ENCODE measurements around the gene APOA1.
A peak's percentile ranks its signal among the peaks of the same experiment; 100 is the strongest.
"Not testable (repeated sequence)": the region's sequence is repeated elsewhere in the genome, so short reads cannot be mapped to it uniquely, and the experiment has no call there.

Gene APOA1

DNA sequence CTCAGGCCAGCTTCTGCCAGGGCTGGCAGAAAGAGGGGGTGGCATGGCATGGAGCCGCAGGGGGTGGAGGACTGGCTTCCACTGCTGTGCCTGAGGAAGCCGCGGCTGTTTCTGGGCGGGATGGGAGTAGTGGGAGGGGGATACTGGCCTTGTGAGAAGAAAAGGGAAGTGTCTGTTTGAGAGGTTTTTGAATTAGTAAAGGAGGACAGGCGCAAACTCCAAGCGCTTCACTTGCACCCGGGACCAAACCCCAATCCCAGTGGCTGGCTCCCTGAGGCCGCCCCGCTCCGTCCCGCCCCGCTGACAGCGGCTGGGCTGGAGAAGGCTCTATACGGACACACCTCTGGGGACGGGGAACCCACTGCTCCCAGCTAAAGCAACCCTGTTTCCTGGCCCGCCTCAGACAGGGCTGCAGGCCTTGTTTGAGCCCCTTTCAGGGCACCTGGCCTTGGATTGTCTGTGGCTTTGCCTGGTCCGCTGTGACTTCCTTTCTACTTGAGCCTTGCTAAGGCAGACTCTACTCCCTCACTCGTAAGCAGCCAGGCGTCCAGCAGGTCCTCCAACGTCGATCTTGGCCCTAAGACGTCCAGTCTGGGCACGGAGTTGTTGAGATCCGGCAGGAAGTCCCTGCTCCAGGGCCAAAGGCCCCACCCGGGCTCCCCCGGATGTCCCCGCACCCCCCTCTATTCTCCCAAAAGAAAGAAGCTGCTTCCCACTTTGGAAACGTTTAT lies 2.2 kb downstream of the APOA1 start:
- ATAC-seq (ENCODE audit: insufficient read depth, low read depth): peak; percentile 30
- H4K20me1 ChIP-seq (ENCODE audit: insufficient read depth, low read length): no peaks in the 10 kb centered on the region
- peak; percentile 48 for DNase-seq
- H3K27me3 ChIP-seq (ENCODE audit: insufficient read depth, low read length, poor library complexity): no peaks in the 10 kb centered on the region
- peak overlapping the region; percentile 87 for H3K27ac ChIP-seq (ENCODE audit: low read length)
- H3K36me3 ChIP-seq (ENCODE audit: insufficient read depth, low read length): no peaks in the 10 kb centered on the region
- H3K4me2 ChIP-seq (ENCODE audit: insufficient read depth, low read length): peak overlapping the region; percentile 87
- peak overlapping the region; percentile 13 to 69 for H3K4me3 ChIP-seq (ENCODE audit: low read depth in 1 of 2, low read length in 2 of 2)
- H3K9ac ChIP-seq (ENCODE audit: low read depth, low read length): peak overlapping the region; percentile 77
- H3K9me3 ChIP-seq (ENCODE audit: insufficient read depth, low read length, severe bottlenecking): no peaks in the 10 kb centered on the region
- TF ChIP-seq, protein P1, sequence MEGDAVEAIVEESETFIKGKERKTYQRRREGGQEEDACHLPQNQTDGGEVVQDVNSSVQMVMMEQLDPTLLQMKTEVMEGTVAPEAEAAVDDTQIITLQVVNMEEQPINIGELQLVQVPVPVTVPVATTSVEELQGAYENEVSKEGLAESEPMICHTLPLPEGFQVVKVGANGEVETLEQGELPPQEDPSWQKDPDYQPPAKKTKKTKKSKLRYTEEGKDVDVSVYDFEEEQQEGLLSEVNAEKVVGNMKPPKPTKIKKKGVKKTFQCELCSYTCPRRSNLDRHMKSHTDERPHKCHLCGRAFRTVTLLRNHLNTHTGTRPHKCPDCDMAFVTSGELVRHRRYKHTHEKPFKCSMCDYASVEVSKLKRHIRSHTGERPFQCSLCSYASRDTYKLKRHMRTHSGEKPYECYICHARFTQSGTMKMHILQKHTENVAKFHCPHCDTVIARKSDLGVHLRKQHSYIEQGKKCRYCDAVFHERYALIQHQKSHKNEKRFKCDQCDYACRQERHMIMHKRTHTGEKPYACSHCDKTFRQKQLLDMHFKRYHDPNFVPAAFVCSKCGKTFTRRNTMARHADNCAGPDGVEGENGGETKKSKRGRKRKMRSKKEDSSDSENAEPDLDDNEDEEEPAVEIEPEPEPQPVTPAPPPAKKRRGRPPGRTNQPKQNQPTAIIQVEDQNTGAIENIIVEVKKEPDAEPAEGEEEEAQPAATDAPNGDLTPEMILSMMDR (IDR thresholded peaks at IDR 0.05; ENCODE audit: borderline replicate concordance, extremely low read depth, low read length, poor library complexity, severe bottlenecking): no peak
- TF ChIP-seq EZH2 (IDR thresholded peaks at IDR 0.05; ENCODE audit: borderline replicate concordance, low read depth, low read length, severe bottlenecking): no peak
- no peaks in the 10 kb centered on the region for H3K79me2 ChIP-seq (ENCODE audit: insufficient read depth, low read length)
- H2AFZ ChIP-seq (ENCODE audit: low read depth, low read length): peak overlapping the region; percentile 90
- peaks cover 21% of the 10 kb centered on the region for H3K4me1 ChIP-seq (ENCODE audit: insufficient read depth, low read length)

DNA sequence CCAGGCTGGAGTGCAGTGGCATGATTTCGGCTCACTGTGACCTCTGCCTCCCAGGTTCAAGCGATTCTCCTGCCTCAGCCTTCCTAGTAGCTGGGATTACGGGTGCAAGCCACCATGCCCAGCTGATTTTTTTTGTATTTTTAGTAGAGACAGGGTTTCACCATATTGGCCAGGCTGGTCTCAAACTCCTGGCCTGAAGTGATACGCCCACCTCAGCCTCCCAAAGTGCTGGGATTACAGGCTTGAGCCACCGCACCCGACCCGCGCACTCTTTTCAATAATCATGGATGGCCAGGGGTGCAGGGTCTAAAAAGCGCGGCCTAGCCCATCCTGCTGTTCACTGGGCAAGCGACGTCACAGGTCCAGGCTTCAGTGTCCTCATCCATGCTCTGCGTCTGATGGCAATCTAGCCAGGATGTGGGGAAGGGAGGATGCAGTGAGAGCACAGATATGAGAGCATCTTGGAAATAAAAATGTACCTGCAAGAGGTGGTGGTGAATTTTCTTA lies 2.8 kb downstream of the APOA1 start:
- H3K4me3 ChIP-seq (ENCODE audit: low read depth in 1 of 2, low read length in 2 of 2); H3K9ac ChIP-seq (ENCODE audit: low read depth, low read length); DNase-seq; ATAC-seq (ENCODE audit: insufficient read depth, low read depth); H3K9me3 ChIP-seq (ENCODE audit: insufficient read depth, low read length, severe bottlenecking); H3K79me2 ChIP-seq (ENCODE audit: insufficient read depth, low read length); H4K20me1 ChIP-seq (ENCODE audit: insufficient read depth, low read length); H3K36me3 ChIP-seq (ENCODE audit: insufficient read depth, low read length); H3K27ac ChIP-seq (ENCODE audit: low read length); H2AFZ ChIP-seq (ENCODE audit: low read depth, low read length); H3K27me3 ChIP-seq (ENCODE audit: insufficient read depth, low read length, poor library complexity): not testable (repeated sequence)
- H3K4me2 ChIP-seq (ENCODE audit: insufficient read depth, low read length): peak overlapping the region; percentile 87
- peaks cover 21% of the 10 kb centered on the region for H3K4me1 ChIP-seq (ENCODE audit: insufficient read depth, low read length)

DNA sequence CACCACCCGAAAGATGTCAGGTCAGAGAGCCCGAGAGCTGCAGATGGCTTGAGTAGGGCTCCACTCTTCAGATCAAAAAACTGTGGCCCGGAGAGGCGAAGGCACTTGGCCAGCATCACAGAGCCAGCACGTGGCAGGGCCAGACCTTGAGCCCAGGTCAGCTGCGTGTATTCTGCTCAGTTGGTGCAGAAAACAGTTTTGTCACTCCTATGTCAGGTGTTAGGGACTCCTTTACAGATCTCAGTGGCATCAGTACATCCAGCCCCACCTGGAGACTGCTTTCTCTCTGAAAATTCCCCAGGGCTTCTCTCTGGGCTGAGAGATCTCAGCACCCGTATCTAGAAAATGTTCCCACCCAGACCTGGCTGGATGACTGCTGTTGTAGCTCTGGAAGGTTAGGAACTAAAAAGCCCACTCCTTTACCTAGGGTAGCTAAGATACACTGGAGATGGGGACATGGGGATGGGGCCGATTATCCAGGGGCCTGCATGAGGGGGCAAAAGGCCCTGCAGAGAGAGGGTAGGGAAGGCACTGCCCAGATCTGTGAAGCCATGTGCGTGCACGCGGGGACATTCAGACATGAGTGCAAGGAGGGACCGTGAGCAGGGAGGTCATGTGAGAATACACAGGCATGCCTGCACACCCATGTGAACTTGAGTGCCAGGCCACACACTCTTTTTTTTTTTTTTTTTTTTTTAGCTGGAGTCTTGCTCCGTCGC lies 3.4 kb downstream of the APOA1 start:
- Histone ChIP-seq H3K9ac (ENCODE audit: low read depth, low read length) (no peak overlapping the region), H3K79me2 (ENCODE audit: insufficient read depth, low read length) (no peaks in the 10 kb centered on the region), H3K9me3 (ENCODE audit: insufficient read depth, low read length, severe bottlenecking) (no peaks in the 10 kb centered on the region), H2AFZ (ENCODE audit: low read depth, low read length) (no peak overlapping the region), H3K4me3 (ENCODE audit: low read depth in 1 of 2, low read length in 2 of 2) (no peak overlapping the region), H3K4me1 (ENCODE audit: insufficient read depth, low read length) (peaks cover 21% of the 10 kb centered on the region), H3K27ac (ENCODE audit: low read length) (no peak overlapping the region), H3K27me3 (ENCODE audit: insufficient read depth, low read length, poor library complexity) (no peaks in the 10 kb centered on the region), H4K20me1 (ENCODE audit: insufficient read depth, low read length) (no peaks in the 10 kb centered on the region), H3K36me3 (ENCODE audit: insufficient read depth, low read length) (no peaks in the 10 kb centered on the region), H3K4me2 (ENCODE audit: insufficient read depth, low read length) (no peak overlapping the region)
- DNase-seq: no peak
- TF ChIP-seq EZH2 (IDR thresholded peaks at IDR 0.05; ENCODE audit: borderline replicate concordance, low read depth, low read length, severe bottlenecking): no peak
- TF ChIP-seq, protein P1 (IDR thresholded peaks at IDR 0.05; ENCODE audit: borderline replicate concordance, extremely low read depth, low read length, poor library complexity, severe bottlenecking): no peak
- ATAC-seq (ENCODE audit: insufficient read depth, low read depth): no peak

DNA sequence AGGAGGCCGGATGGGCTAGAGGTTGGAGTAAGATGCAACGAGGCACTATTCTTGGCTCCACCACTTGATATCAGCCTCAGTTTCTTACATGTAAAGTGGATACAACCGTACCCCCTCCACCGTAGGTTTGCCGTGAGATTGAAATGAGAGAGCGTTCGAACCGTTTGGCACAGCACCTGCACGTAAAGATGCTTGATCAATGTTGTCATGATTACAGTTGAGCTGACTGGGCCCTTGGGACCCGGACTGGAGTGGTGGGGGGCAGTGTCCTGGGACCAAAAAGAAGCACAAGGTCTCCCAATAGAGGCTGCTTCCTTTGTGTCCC lies 4.0 kb downstream of the APOA1 start:
- Histone ChIP-seq H3K9ac (ENCODE audit: low read depth, low read length) (no peak overlapping the region), H3K36me3 (ENCODE audit: insufficient read depth, low read length) (no peaks in the 10 kb centered on the region), H3K4me2 (ENCODE audit: insufficient read depth, low read length) (no peak overlapping the region), H2AFZ (ENCODE audit: low read depth, low read length) (no peak overlapping the region), H3K4me1 (ENCODE audit: insufficient read depth, low read length) (peaks cover 21% of the 10 kb centered on the region), H4K20me1 (ENCODE audit: insufficient read depth, low read length) (no peaks in the 10 kb centered on the region), H3K9me3 (ENCODE audit: insufficient read depth, low read length, severe bottlenecking) (no peaks in the 10 kb centered on the region), H3K79me2 (ENCODE audit: insufficient read depth, low read length) (no peaks in the 10 kb centered on the region), H3K27ac (ENCODE audit: low read length) (no peak overlapping the region), H3K27me3 (ENCODE audit: insufficient read depth, low read length, poor library complexity) (no peaks in the 10 kb centered on the region), H3K4me3 (ENCODE audit: low read depth in 1 of 2, low read length in 2 of 2) (no peak overlapping the region)
- TF ChIP-seq EZH2 (IDR thresholded peaks at IDR 0.05; ENCODE audit: borderline replicate concordance, low read depth, low read length, severe bottlenecking): no peak
- TF ChIP-seq, protein P1 (IDR thresholded peaks at IDR 0.05; ENCODE audit: borderline replicate concordance, extremely low read depth, low read length, poor library complexity, severe bottlenecking): no peak
- ATAC-seq (ENCODE audit: insufficient read depth, low read depth) (no peak), DNase-seq (no peak)
